ENCODE data around the gene SPEM3. TPM values are rescaled to one million over a fixed set of nuclear protein-coding genes. Genes with fewer than 3 reads are reported as not detected.
A peak's percentile ranks its signal among the peaks of the same experiment; 100 is the strongest.

Gene SPEM3
- total and polyA plus RNA-seq, 10 of the 15 experiments (the other 5 are each of a cell fraction or from before 2014, with no cell fraction given): not detected

GRCh38 chr17:7440834-7441195, 12.2 kb downstream of the SPEM3 start:
- intact Hi-C loops (cut with micrococcal nuclease; ENCODE audit: unreplicated experiment) (no loop called here), in situ Hi-C loops (cut with MboI) (no loop called here)
- ChIA-PET SMC1A (ENCODE audit: uncharacterized antibody, unreplicated experiment) (interaction anchor here (0.6 to 1.9 kb wide), 8 partner anchors 10 to 250 kb away, joined by 3 to 8 read pairs (median 4); partner anchors contain the start of genes SLC35G6 and ZBTB4), RAD21 (ENCODE audit: unreplicated experiment) (interaction anchor here (0.6 to 2.5 kb wide), 10 partner anchors 12 to 120 kb away, joined by 3 to 12 read pairs (median 4); partner anchors contain the start of genes SENP3, TMEM256 and ZBTB4), CTCF (interaction anchor here (0.6 to 2.8 kb wide), 7 partner anchors 14 to 187 kb away, joined by 3 to 20 read pairs (median 3); partner anchors contain the start of genes NEURL4, SAT2 and SENP3), POLR2A (interaction anchor here (0.6 to 8.2 kb wide), 16 partner anchors 14 to 178 kb away, joined by 3 to 63 read pairs (median 4); partner anchors contain the start of genes POLR2A, SENP3, SLC35G6 and TMEM256)
- Histone ChIP-seq H3K4me3 (peak overlapping the region; percentile 97), H3K9me3 (replicated peaks; ENCODE audit: control insufficient read depth, insufficient read depth, low read length) (no peaks in the 10 kb centered on the region), H3K36me3 (ENCODE audit: control insufficient read depth in 2 of 2, insufficient read depth in 2 of 2, low read length in 1 of 2) (no peaks in the 10 kb centered on the region), H4K20me1 (ENCODE audit: control insufficient read depth, insufficient read depth) (no peaks in the 10 kb centered on the region), H3K4me1 (ENCODE audit: control insufficient read depth, insufficient read depth, low read length) (peaks cover 34% of the 10 kb centered on the region), H3K9ac (ENCODE audit: control insufficient read depth, insufficient read depth, low read length) (peak overlapping the region; percentile 77), H3K27ac (ENCODE audit: control insufficient read depth, insufficient read depth) (no peak overlapping the region), H2AFZ (ENCODE audit: control insufficient read depth, low read depth, low read length) (peak overlapping the region; percentile 82), H3K4me2 (ENCODE audit: control insufficient read depth, insufficient read depth) (peak overlapping the region; percentile 89), H3K27me3 (replicated peaks in 1 of 2; ENCODE audit: control insufficient read depth in 2 of 2, insufficient read depth in 2 of 2, low read length in 1 of 2) (peaks cover 0 to 4% of the 10 kb centered on the region in 2 experiments; a peak in 3 of 4 replicates), H3K79me2 (ENCODE audit: control insufficient read depth, insufficient read depth, low read length) (peaks cover 6% of the 10 kb centered on the region)
- 3% methylated on average over 12 of the region's 12 CpGs for WGBS (ENCODE audit: insufficient coverage, insufficient replicate concordance, low lambda C conversion rate, missing lambda C conversion rate)
- DNase-seq (ENCODE audit: low read depth, low spot score) (no peak), ATAC-seq (peak; percentile 54), FAIRE-seq (peak; percentile 89)
- no TSS peak for BruUV-seq (replicated peaks)
- no peak for TF ChIP-seq MEF2B (IDR thresholded peaks at IDR 0.05; ENCODE audit: partially characterized antibody, poor library complexity, severe bottlenecking)
- TF ChIP-seq CUX1 (IDR thresholded peaks at IDR 0.05; ENCODE audit: insufficient replicate concordance, low read depth, low read length): no peak
- no peak for TF ChIP-seq SIX5 (IDR thresholded peaks at IDR 0.05; ENCODE audit: low read depth, low read length, severe bottlenecking)
- no peak; the same call in 1 of the 2 replicates for TF ChIP-seq DPF2 (IDR thresholded peaks at IDR 0.05)
- TF ChIP-seq, protein P1, sequence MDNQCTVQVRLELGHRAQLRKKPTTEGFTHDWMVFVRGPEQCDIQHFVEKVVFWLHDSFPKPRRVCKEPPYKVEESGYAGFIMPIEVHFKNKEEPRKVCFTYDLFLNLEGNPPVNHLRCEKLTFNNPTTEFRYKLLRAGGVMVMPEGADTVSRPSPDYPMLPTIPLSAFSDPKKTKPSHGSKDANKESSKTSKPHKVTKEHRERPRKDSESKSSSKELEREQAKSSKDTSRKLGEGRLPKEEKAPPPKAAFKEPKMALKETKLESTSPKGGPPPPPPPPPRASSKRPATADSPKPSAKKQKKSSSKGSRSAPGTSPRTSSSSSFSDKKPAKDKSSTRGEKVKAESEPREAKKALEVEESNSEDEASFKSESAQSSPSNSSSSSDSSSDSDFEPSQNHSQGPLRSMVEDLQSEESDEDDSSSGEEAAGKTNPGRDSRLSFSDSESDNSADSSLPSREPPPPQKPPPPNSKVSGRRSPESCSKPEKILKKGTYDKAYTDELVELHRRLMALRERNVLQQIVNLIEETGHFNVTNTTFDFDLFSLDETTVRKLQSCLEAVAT (IDR thresholded peaks at IDR 0.05): no peak
- no peak for TF ChIP-seq CREM (IDR thresholded peaks at IDR 0.05; ENCODE audit: low read depth)
- TF ChIP-seq, protein P2, sequence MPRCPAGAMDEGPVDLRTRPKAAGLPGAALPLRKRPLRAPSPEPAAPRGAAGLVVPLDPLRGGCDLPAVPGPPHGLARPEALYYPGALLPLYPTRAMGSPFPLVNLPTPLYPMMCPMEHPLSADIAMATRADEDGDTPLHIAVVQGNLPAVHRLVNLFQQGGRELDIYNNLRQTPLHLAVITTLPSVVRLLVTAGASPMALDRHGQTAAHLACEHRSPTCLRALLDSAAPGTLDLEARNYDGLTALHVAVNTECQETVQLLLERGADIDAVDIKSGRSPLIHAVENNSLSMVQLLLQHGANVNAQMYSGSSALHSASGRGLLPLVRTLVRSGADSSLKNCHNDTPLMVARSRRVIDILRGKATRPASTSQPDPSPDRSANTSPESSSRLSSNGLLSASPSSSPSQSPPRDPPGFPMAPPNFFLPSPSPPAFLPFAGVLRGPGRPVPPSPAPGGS (IDR thresholded peaks at IDR 0.05; ENCODE audit: borderline replicate concordance, insufficient read depth, low read depth, low read length, poor library complexity, severe bottlenecking): peak; percentile 77
- no peak for TF ChIP-seq BRCA1 (IDR thresholded peaks at IDR 0.05; ENCODE audit: low read depth, low read length)
- no peak for TF ChIP-seq FOXM1 (IDR thresholded peaks at IDR 0.05; ENCODE audit: low read depth, low read length)
- TF ChIP-seq NRF1 (conservative IDR thresholded peaks at IDR 0.05; ENCODE audit: low read depth, low read length): no peak
- TF ChIP-seq YBX1 (IDR thresholded peaks at IDR 0.05): no peak
- peak; percentile 69 for TF ChIP-seq RELA (IDR thresholded peaks at IDR 0.05; ENCODE audit: borderline replicate concordance, partially characterized antibody)
- no peak for TF ChIP-seq E4F1 (IDR thresholded peaks at IDR 0.05; ENCODE audit: borderline replicate concordance, partially characterized antibody)

All from GM12878 (cell line).